UCSD-AML1 (cell line): ENCODE data around the gene GRAMD1A.
A peak's percentile ranks its signal among the peaks of the same experiment; 100 is the strongest.
"Not testable (repeated sequence)": the region's sequence is repeated elsewhere in the genome, so short reads cannot be mapped to it uniquely, and the experiment has no call there.

ENCODE experiments used
- DNase-seq: peaks from one replicate; lab custom pipeline; 2025; ENCODE audit not compliant: unreplicated experiment; lab: John Stamatoyannopoulos, UW

GRAMD1A gene

GRCh38 chr19:35000647-35001501, 751 bp downstream of the GRAMD1A start:
- peak; percentile 62 for DNase-seq

GRCh38 chr19:35002037-35002535, 2.0 kb downstream of the GRAMD1A start:
- no peak for DNase-seq

- no peak for DNase-seq
Measured at GRCh38 chr19:35004517-35005255, 4.6 kb downstream of the GRAMD1A start.

- no peak for DNase-seq
Measured at GRCh38 chr19:35005256-35005977, 5.3 kb downstream of the GRAMD1A start.

- not testable (repeated sequence) for DNase-seq
Measured at GRCh38 chr19:35006007-35006341, 5.9 kb downstream of the GRAMD1A start.

GRCh38 chr19:35006342-35006998, 6.3 kb downstream of the GRAMD1A start:
- DNase-seq, result no peak

GRCh38 chr19:35006999-35007365, 6.9 kb downstream of the GRAMD1A start:
- no peak for DNase-seq

- DNase-seq, result not testable (repeated sequence)
Measured at GRCh38 chr19:35007427-35007826, 7.3 kb downstream of the GRAMD1A start.

- DNase-seq, result no peak
Measured at GRCh38 chr19:35008891-35009341, 8.8 kb downstream of the GRAMD1A start.

GRCh38 chr19:35009424-35010415, 9.6 kb downstream of the GRAMD1A start:
- DNase-seq, result no peak

GRCh38 chr19:35011091-35011689, 11.1 kb downstream of the GRAMD1A start:
- no peak for DNase-seq

GRCh38 chr19:35011737-35012682, 11.9 kb downstream of the GRAMD1A start:
- no peak for DNase-seq

GRCh38 chr19:35013041-35013819, 13.1 kb downstream of the GRAMD1A start:
- DNase-seq, result peak; percentile 65

GRCh38 chr19:35013820-35014754, 14.0 kb downstream of the GRAMD1A start:
- peak; percentile 53 for DNase-seq

- not testable (repeated sequence) for DNase-seq
Measured at GRCh38 chr19:35014774-35015173, 14.7 kb downstream of the GRAMD1A start.

- DNase-seq, result no peak
Measured at GRCh38 chr19:35015270-35015953, 15.3 kb downstream of the GRAMD1A start.
